Hypothalamus (tissue), 51 donors: ENCODE data around the gene AP1G1.
"Not testable (repeated sequence)": the region's sequence is repeated elsewhere in the genome, so short reads cannot be mapped to it uniquely, and the experiment has no call there.

Experiments used
- DNase-seq, 51 donors: peaks; one replicate each; lab custom pipeline; 2025; lab: John Stamatoyannopoulos, UW

The AP1G1 gene

GRCh38 chr16:71709229-71709781 lies 99.3 kb downstream of the AP1G1 start:
- no peak for DNase-seq

GRCh38 chr16:71708696-71709095 lies 99.9 kb downstream of the AP1G1 start:
- DNase-seq: no peak

- no peak for DNase-seq
Measured at GRCh38 chr16:71707199-71707598, 101.4 kb downstream of the AP1G1 start.

GRCh38 chr16:71706046-71706445 lies 102.6 kb downstream of the AP1G1 start:
- no peak for DNase-seq

- no peak for DNase-seq
Measured at GRCh38 chr16:71703333-71703732, 105.3 kb downstream of the AP1G1 start.

- DNase-seq: no peak
Measured at GRCh38 chr16:71700831-71701230, 107.8 kb downstream of the AP1G1 start.

GRCh38 chr16:71698491-71698890 lies 110.1 kb downstream of the AP1G1 start:
- DNase-seq: no peak

GRCh38 chr16:71693164-71693563 lies 115.5 kb downstream of the AP1G1 start:
- DNase-seq: no peak

GRCh38 chr16:71689901-71690300 lies 118.7 kb downstream of the AP1G1 start:
- DNase-seq: no peak

GRCh38 chr16:71687861-71688260 lies 120.8 kb downstream of the AP1G1 start:
- no peak for DNase-seq

- DNase-seq: not testable (repeated sequence)
Measured at GRCh38 chr16:71684280-71684679, 124.4 kb downstream of the AP1G1 start.

- DNase-seq: no peak
Measured at GRCh38 chr16:71681360-71681759, 127.3 kb downstream of the AP1G1 start.
